Measurements from ENCODE around the gene CD9. TPM values are rescaled to one million over a fixed set of nuclear protein-coding genes. Genes with fewer than 3 reads are reported as not detected.

CD9 gene
- polyA plus RNA-seq, 3 donors = 173 to 215 (median 209) TPM

GRCh38 chr12:6272300-6273204, 72.4 kb downstream of the CD9 start:
- DNase-seq (ENCODE audit: low read depth in 3 of 3, low spot score in 2 of 3) = no peak

DNA sequence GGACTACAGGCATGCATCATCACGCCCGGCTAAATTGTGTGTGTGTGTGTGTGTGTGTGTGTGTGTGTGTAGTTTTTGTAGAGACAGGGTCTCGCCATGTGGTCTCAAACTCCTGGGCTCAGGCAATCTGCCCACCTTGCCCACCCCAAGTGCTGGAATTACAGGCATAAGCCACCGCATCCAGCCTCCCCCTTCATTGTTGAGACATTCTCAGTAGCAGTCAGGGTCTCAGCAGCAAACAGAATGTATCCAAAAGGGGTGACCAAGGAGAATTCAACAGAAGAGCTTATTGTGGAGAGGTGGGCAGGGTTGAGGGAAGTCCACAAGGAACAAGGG, 73.0 kb downstream of the CD9 start:
- no peak for DNase-seq (ENCODE audit: low read depth in 3 of 3, low spot score in 2 of 3)

GRCh38 chr12:6273541-6274230, 73.5 kb downstream of the CD9 start:
- DNase-seq (ENCODE audit: low read depth in 3 of 3, low spot score in 2 of 3) = no peak

DNA sequence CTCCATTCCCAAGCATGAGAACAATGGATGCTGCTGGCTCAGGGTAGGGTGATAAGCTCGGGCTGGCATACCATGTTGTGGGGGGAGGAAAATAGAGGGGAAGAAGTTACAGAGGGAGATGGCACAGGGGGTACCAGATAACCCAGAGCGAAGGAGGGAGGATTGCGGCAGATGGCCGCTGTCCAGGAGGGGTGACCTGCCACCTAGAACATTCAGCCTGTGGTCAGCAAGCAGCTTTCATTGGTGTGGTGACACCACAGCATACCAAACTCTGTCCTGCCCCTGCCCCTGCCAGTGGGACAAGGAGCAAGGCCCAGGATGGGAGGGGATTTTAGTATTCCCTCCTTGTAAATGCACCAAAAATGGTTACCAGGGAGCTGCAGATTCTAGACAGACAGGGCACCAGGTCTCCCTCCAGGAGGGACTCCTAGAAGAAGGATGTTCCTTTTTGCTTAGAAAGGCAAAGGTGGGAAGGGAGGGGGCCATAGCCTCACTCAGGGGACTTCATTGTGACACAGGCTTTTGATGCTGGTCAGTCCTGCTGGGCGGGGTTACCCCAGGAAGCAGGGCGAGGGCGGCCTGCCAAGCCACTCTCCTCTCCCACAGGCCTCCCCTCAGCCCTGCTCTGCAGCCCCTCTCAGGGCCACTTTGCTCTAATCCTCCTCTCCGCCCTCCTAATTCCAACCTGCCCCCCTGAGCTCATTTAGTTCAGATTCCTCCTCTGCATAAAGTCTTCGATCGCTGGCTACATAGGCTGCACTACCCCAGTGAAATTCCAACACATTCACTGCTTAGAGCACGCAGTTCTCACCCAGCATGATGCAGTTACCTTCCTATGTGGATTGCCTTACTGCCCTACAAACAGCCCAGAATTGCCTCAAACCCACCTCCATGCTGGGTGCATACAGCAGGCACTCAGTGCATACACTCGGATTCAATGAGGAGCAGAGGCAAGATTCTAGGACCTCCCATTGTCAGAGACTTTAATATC, 74.3 kb downstream of the CD9 start:
- DNase-seq (ENCODE audit: low read depth in 3 of 3, low spot score in 2 of 3) = no peak

DNA sequence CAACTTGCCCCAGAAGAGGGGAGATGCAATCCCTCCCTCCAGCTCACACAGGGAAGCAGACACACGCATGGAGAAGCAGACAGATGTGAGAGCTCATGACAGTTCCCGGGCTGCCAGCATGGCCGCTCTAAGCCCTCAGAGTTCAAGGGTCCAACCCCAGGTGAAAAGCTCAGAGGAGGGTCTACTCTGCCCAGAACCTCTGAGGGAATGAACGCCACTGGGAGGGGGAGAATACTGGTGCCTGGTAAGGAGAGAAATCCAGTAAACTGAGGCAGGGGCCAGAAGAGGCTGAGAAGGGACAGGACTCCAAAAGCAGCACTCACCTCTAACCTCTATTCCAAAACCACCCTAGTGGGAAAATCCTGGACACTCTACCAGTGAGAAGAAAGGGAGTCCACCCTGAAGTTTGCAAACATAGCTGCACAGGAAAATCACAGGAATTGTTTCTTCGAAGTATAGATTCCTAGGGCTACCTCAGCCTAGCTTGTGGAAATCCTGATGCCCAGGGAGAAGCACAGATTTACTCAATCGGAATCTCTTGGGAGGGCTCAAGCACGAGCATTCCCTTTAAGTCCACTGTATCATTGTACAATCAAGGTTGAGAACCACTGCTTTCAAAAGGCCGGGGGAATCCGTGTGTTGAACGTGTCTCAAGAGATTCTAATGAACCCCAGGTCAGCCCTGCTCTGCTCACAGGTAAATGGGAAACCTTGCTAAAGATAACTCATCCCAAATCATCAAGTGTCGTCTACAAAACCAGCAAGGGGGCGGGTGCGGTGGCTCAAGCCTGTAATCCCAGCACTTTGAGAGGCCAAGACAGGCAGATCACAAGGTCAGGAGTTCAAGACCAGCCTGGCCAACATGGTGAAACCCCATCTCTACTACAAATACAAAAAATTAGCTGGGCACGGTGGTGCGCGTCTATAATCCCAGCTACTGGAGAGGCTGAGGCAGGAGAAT, 76.0 kb downstream of the CD9 start:
- DNase-seq (ENCODE audit: low read depth in 3 of 3, low spot score in 2 of 3) = no peak

GRCh38 chr12:6276956-6277620, 76.9 kb downstream of the CD9 start:
- no peak for DNase-seq (ENCODE audit: low read depth in 3 of 3, low spot score in 2 of 3)

DNA sequence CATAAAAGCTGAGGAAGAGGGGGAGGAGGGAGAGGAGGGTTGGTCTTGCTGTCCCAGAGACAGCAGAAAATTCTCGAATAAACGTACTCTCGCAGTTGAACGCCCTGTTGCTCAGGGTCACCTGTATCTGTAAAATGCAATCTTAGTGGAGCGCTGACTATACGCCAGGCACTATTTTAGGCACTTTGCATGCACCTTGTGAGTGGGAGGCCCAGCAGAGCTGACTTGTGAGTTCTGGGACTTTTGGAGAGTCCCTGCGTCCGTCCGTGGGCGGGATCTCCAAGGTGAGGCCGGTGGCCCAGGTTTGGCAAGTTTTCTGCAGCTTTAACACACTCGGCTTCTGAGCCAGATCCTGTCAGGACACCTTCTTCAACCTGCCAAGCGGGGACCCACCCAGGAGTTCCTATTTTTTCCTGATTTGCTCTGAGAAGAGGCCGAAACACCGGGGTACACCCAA, 77.8 kb downstream of the CD9 start:
- DNase-seq (ENCODE audit: low read depth in 3 of 3, low spot score in 2 of 3) = no peak

GRCh38 chr12:6278439-6279255, 78.4 kb downstream of the CD9 start:
- no peak for DNase-seq (ENCODE audit: low read depth in 3 of 3, low spot score in 2 of 3)

GRCh38 chr12:6279256-6279628, 79.0 kb downstream of the CD9 start:
- DNase-seq (ENCODE audit: low read depth in 3 of 3, low spot score in 2 of 3) = no peak

DNA sequence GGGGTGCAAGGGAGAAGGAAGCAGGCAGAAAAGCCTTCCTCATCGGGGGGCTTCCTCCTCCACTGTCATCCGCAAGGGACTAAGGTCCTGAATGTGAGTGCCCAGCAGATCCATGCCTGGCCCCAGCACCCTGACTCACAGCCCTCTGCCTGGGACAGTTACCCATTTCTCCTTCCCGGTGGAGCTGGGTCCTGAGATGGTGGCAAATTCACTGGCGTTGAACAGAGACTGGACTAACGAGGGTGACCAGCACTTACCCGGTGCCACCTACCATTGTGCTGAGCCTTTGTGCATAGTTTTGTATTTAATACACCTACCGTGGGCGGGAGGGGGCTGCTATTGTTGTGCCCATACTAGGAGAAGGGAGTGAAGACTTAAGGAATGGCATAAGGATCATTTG, 79.4 kb downstream of the CD9 start:
- DNase-seq (ENCODE audit: low read depth in 3 of 3, low spot score in 2 of 3) = no peak

DNA sequence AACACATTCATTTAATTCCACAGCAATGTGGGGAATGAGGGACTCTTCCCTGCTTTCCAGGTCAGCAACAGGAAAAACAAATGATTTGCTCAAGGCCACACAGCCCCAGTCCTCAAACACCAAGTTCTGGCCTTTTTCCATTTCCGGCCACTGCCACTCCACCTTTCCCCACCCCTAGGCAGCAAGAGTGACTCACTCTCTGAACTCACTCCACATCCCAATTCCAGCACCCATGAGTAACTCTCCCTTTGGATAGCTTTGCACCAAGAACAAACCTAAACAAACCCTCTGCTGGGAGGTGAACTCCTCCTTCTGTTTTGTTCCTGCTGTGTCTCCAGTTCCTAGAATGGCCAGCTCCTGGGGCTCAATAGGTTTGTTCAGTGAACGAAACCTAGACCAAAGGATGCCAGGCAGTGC, 79.9 kb downstream of the CD9 start:
- DNase-seq (ENCODE audit: low read depth in 3 of 3, low spot score in 2 of 3) = no peak

DNA sequence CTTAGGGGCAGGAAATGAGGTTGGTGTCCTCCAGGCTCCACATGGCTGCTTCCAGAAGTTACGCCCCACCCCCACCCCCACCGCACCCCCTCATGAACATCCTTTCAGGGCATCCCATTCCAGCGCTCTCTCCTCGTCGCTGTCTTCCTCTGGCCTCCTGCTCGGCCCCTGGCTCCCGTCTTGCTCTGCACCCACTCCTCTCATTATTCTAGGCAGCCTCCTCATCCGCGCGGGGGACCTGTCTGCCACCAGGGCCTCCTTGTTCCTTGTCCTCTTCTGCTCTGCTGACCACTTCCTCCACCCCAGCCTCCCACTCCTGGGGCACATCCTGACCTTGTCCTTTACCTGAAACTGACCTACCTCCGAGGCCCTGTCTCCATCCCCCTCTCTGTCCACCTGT, 80.5 kb downstream of the CD9 start:
- no peak for DNase-seq (ENCODE audit: low read depth in 3 of 3, low spot score in 2 of 3)

- DNase-seq (ENCODE audit: low read depth in 3 of 3, low spot score in 2 of 3) = no peak
These were observed 81.0 kb downstream of the CD9 start for GRCh38 chr12:6281081-6281809.

DNA sequence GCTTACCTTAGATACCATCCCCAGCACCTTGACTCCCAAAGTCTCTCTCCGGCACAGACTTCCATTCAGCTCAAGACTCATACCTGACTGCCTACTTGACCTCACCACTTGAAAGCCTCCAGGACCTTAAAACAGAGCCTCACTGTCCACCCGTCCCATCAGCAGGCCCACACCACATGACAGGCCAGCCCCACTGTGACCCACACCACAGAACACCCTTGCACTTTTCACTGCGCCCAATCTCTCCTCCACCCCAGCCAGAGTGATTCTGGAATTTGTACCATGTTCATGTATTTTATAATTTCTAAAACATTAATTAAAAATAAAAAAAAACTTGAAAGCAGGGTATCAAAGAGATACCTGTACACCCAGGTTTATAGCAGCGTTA, 82.2 kb downstream of the CD9 start:
- no peak for DNase-seq (ENCODE audit: low read depth in 3 of 3, low spot score in 2 of 3)

- no peak for DNase-seq (ENCODE audit: low read depth in 3 of 3, low spot score in 2 of 3)
These were observed 84.1 kb downstream of the CD9 start for GRCh38 chr12:6284273-6284672.

DNA sequence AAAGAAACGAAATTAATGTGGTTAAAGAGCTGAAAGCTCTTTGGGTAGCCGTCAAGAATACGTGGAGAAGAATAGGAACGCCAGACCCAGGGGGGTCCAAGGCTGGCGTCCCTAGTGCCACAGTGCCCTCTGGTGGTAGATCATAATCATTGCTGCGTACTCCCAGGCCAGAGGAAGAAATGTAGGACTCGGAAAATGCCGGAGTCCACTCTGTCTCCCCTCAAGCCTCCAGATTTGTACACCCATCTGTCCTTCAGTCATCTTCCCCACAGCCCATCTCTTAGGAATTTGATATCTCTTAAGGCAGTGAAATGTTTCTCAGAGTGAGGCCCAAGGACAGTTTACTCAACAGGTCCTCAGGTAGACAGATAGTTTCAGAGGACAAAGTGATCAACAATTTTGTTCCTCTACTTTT, 84.9 kb downstream of the CD9 start:
- no peak for DNase-seq (ENCODE audit: low read depth in 3 of 3, low spot score in 2 of 3)

- no peak for DNase-seq (ENCODE audit: low read depth in 3 of 3, low spot score in 2 of 3)
These were observed 85.5 kb downstream of the CD9 start for GRCh38 chr12:6285532-6286306.
